Effector memory CD8-positive, alpha-beta T cell (primary cell): ENCODE data around the gene ATP8B4.
A peak's percentile ranks its signal among the peaks of the same experiment; 100 is the strongest.

Experiments
- ATAC-seq: fragments of 150-1000 bp; cut with Tn5 transposase; replicated peaks from 2 replicates; pipeline ENCODE4 v1.10.0; 2021; ENCODE audit warnings: mild to moderate bottlenecking, moderate library complexity
- DNase-seq, 3 experiments: peaks; one replicate each; pipeline ENCODE4 v3.0.0; 2021
- H3K27ac Mint-ChIP-seq, 2 donors: one replicate each; pipeline ENCODE4 v1.8.0; 2022; ENCODE audit warnings: mild to moderate bottlenecking in 2 of 2, mixed read lengths in 2 of 2, moderate library complexity in 2 of 2
- H3K27me3 Mint-ChIP-seq, 2 donors: one replicate each; pipeline ENCODE4 v1.8.0; 2022; ENCODE audit warnings: mixed read lengths in 2 of 2
- H3K36me3 Mint-ChIP-seq: one replicate; pipeline ENCODE4 v1.8.0; 2022; ENCODE audit warnings: mild to moderate bottlenecking, moderate library complexity, mixed read lengths; ENCODE audit not compliant: insufficient read depth
- H3K4me1 Mint-ChIP-seq, 2 donors: one replicate each; pipeline ENCODE4 v1.8.0; 2022; ENCODE audit warnings: low read depth in 2 of 2, mixed read lengths in 2 of 2
- H3K4me3 Mint-ChIP-seq, 2 donors: one replicate each; pipeline ENCODE4 v1.8.0; 2022; ENCODE audit warnings: mild to moderate bottlenecking in 2 of 2, mixed read lengths in 2 of 2, moderate library complexity in 2 of 2
- H3K9me3 Mint-ChIP-seq, 2 donors: one replicate each; pipeline ENCODE4 v1.8.0; 2022; ENCODE audit warnings: mixed read lengths in 2 of 2

Gene ATP8B4

DNA sequence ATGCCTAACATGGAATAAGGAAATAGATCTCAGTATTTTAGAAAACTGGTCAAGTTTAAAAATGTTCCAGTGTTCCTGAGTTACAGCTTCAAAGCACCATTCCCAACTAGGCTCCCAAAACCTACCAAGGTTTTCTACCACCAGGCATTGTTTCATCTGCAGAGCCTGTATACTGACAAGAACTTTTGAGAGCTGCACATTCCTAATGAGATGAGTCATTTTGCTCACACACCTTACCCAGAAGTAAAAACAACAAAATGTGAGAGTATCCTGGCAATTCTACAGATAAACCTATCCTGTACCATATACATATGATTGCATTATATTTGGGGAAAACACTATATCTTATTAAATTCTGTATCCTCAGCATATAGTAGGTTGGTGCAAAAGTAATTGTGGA lies 90.7 kb downstream of the ATP8B4 start:
- Mint-ChIP-seq H3K36me3 (no peaks in the 10 kb centered on the region), H3K27ac (no peak overlapping the region), H3K4me1 (no peaks in the 10 kb centered on the region), H3K27me3 (no peaks in the 10 kb centered on the region), H3K4me3 (no peak overlapping the region), H3K9me3 (no peaks in the 10 kb centered on the region)
- DNase-seq = no peak
- no peak for ATAC-seq

- DNase-seq (no peak), ATAC-seq (no peak)
- Mint-ChIP-seq H3K9me3 (no peaks in the 10 kb centered on the region), H3K4me3 (no peak overlapping the region), H3K27me3 (peaks cover 0 to 4% of the 10 kb centered on the region in 2 donors), H3K27ac (no peak overlapping the region), H3K4me1 (no peaks in the 10 kb centered on the region), H3K36me3 (no peaks in the 10 kb centered on the region)
Observed at GRCh38 chr15:50024281-50024680, 94.8 kb downstream of the ATP8B4 start.

DNA sequence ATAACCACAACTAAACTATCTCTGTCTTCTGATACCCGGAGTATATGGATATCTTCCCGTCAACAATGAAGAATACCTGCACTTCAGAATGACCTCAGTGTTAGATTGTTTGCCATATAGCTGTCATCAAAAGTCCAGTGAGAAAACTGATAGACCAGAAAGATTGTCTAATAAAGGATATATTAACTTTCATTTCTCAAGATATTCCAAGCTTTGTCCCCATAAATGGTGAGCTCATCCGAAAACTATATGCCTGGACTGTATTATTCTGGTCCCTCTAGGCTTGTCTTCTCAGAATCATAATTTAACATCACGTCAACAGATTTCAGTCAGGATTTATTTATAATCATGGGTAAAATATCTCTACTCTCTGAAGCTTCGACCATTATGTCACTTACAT lies 100.5 kb downstream of the ATP8B4 start:
- no peaks in the 10 kb centered on the region for H3K9me3 Mint-ChIP-seq
- ATAC-seq (no peak), DNase-seq (no peak)
- H3K36me3 Mint-ChIP-seq = no peaks in the 10 kb centered on the region
- H3K27ac Mint-ChIP-seq = no peak overlapping the region
- peaks cover 0 to 4% of the 10 kb centered on the region in 2 donors for H3K27me3 Mint-ChIP-seq
- no peak overlapping the region for H3K4me3 Mint-ChIP-seq
- no peaks in the 10 kb centered on the region for H3K4me1 Mint-ChIP-seq

DNA sequence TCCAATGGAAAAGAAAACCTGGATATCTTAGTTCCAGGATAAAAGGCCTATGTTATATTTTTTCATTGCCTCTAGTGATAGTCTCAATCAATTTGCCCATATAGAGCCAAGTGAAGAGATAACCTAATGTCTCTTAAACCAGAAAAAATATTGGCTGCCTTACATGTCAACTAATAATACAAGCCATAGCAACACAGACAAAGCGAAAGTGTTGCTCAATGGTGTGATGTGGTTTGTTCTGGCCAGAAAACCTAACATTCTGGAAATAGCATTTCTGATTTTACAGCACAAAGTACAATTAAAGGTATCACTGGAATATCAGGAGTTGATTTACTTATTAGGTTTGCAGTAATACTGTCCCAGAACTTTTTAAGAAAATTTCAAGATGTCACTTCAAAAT lies 101.5 kb downstream of the ATP8B4 start:
- Mint-ChIP-seq H3K4me3 (no peak overlapping the region), H3K9me3 (no peaks in the 10 kb centered on the region), H3K27ac (no peak overlapping the region), H3K27me3 (peaks cover 0 to 4% of the 10 kb centered on the region in 2 donors), H3K4me1 (no peaks in the 10 kb centered on the region), H3K36me3 (no peaks in the 10 kb centered on the region)
- ATAC-seq (no peak), DNase-seq (no peak)

DNA sequence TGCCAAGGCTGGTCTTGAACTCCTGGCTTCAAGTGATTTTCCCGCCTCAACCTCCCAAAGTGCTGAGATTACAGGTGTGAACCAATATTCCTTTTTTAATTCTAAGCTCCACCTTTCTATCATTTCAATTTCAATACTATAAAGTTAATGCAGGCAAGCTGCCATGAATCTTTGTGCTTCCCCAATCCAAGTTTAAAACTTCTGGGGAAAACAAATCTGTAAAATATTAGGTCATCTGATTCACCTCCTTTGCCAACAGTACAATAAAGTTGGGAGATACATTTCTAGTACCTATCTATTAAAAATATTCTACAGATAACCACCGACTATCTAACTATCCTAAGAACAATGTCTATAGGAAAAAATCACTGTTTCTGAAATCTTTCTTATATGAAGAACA lies 102.1 kb downstream of the ATP8B4 start:
- H3K4me3 Mint-ChIP-seq = no peak overlapping the region
- DNase-seq = no peak
- ATAC-seq = no peak
- H3K4me1 Mint-ChIP-seq = no peaks in the 10 kb centered on the region
- H3K9me3 Mint-ChIP-seq = no peaks in the 10 kb centered on the region
- H3K36me3 Mint-ChIP-seq = no peaks in the 10 kb centered on the region
- peaks cover 0 to 4% of the 10 kb centered on the region in 2 donors for H3K27me3 Mint-ChIP-seq
- no peak overlapping the region for H3K27ac Mint-ChIP-seq

GRCh38 chr15:50012790-50013189 lies 106.2 kb downstream of the ATP8B4 start:
- Mint-ChIP-seq H3K9me3 (no peaks in the 10 kb centered on the region), H3K27ac (no peak overlapping the region), H3K4me3 (no peak overlapping the region), H3K4me1 (no peaks in the 10 kb centered on the region), H3K27me3 (no peaks in the 10 kb centered on the region), H3K36me3 (no peaks in the 10 kb centered on the region)
- ATAC-seq (no peak), DNase-seq (no peak)

- H3K4me1 Mint-ChIP-seq = no peaks in the 10 kb centered on the region
- DNase-seq (no peak), ATAC-seq (no peak)
- H3K27ac Mint-ChIP-seq = no peak overlapping the region
- no peaks in the 10 kb centered on the region for H3K9me3 Mint-ChIP-seq
- no peaks in the 10 kb centered on the region for H3K36me3 Mint-ChIP-seq
- H3K4me3 Mint-ChIP-seq = no peak overlapping the region
- no peaks in the 10 kb centered on the region for H3K27me3 Mint-ChIP-seq
Observed at GRCh38 chr15:50009634-50010033, 109.4 kb downstream of the ATP8B4 start.

DNA sequence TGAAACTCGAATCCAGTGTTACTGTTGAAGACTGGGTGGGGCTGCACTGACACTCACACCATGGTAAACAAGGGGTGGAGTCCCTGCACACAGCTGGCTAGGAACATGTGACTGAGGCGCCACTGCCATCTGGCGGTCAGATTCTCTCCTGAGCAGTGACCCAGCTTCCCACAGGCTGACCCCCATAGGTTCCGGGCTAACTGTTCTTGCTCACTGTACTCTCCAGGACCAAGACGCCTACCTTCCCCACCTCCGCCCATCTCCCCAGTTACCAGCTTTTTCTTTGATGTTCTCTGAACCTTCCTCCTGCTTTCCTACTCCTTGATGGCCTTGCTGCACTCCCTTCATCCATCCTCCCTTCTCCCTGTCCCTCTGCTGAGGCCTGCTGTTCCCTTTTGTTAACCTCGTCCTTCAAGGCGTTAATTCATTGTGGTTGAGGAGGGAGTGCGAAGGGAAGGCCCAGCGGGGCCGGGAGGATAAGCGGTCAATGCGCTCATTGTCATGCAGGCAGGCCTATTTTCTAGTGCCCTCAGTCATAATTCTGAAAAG lies 115.2 kb downstream of the ATP8B4 start:
- DNase-seq = peak; percentile 56 to 63 (median 60)
- H3K4me1 Mint-ChIP-seq = peaks cover 7 to 8% of the 10 kb centered on the region in 2 donors
- peak overlapping the region; percentile 48 to 89 for H3K27ac Mint-ChIP-seq
- no peaks in the 10 kb centered on the region for H3K27me3 Mint-ChIP-seq
- no peaks in the 10 kb centered on the region for H3K36me3 Mint-ChIP-seq
- H3K9me3 Mint-ChIP-seq = no peaks in the 10 kb centered on the region
- ATAC-seq = peak; percentile 99
- H3K4me3 Mint-ChIP-seq = peak overlapping the region in 1 of 2 donors; percentile 40

DNA sequence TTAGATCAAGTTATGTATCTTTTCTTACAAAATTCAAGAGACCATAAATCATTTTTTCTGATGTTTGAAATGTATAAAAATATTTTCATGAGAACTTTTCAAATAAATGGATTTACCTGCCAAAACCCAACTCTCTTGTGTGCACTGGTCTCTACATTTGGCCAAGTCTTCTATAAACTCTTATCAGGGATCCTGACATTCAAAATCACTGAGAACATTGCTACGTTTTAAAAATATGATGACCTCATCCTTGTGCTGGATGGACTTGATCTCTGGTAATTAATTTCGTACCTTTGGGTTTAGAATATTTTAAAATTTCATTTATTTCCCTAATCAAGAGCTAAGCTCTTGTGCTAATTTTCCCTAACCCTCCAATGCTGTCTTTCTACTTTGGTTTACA lies 127.4 kb downstream of the ATP8B4 start:
- Mint-ChIP-seq H3K4me3 (no peak overlapping the region), H3K27ac (no peak overlapping the region), H3K27me3 (no peaks in the 10 kb centered on the region), H3K9me3 (no peaks in the 10 kb centered on the region), H3K36me3 (no peaks in the 10 kb centered on the region), H3K4me1 (no peaks in the 10 kb centered on the region)
- DNase-seq (no peak), ATAC-seq (no peak)

DNA sequence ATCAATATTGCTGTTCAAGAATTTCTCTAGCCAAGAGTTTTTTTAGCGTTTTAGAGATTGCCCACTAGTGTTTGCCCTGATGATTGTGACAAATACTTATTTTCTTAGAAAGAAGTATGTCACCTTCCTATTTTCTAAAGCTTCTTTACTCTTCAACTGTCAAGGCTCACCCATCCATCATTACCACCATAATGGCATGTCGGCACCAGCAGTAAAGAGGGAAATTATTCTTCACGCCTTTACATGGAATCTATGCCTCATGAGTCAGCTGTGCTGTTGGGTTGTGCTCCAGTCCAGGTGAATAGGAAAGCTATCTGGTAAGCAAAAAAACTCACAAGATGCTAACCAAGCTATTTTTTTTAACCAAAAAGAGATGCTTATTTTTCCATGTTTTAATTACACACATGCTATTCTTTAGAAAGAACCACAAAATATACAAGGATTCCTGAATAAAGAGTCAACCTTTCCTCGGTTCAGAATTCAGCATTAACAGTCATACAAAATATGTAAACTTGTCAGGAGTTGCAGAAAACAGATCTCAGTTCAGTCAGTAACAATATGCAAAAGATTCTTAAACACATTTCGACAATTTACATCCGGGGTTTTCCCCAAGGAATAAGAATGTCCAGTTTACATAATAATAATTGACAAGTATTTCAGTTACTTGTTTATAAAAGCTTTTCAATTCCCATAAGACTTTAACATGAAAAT lies 128.0 kb downstream of the ATP8B4 start:
- no peak for ATAC-seq
- no peaks in the 10 kb centered on the region for H3K9me3 Mint-ChIP-seq
- no peaks in the 10 kb centered on the region for H3K36me3 Mint-ChIP-seq

GRCh38 chr15:49989498-49989897 lies 129.5 kb downstream of the ATP8B4 start:
- Mint-ChIP-seq H3K27ac (peak overlapping the region in 1 of 2 donors; percentile 23), H3K9me3 (no peaks in the 10 kb centered on the region), H3K4me1 (no peaks in the 10 kb centered on the region), H3K4me3 (no peak overlapping the region), H3K36me3 (no peaks in the 10 kb centered on the region), H3K27me3 (no peaks in the 10 kb centered on the region)
- DNase-seq (no peak), ATAC-seq (no peak)

More for the DNA sequence above, 128.0 kb downstream of the ATP8B4 start:
- no peak for DNase-seq
- no peak overlapping the region for H3K27ac Mint-ChIP-seq
- no peaks in the 10 kb centered on the region for H3K4me1 Mint-ChIP-seq
- no peaks in the 10 kb centered on the region for H3K27me3 Mint-ChIP-seq
- H3K4me3 Mint-ChIP-seq = no peak overlapping the region

DNA sequence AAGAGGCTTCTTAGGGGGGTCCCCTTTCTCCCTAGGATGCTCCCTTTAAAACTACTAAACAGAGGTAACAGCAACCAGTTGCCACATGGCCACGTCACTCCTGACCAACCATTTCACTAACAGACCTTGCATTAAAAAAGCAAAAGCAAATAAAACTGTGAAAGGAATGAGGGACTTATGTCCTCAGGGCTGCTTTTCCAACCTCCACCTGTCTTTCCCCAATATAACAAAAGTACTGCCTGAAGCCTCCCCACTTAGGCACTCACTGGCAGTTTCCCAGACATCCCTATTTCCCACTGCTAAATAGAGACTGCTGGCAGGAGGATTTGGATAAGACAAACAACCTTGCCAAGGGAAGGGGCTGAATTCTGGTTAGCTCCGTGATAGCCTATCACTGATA lies 130.3 kb downstream of the ATP8B4 start:
- Mint-ChIP-seq H3K36me3 (no peaks in the 10 kb centered on the region), H3K4me1 (no peaks in the 10 kb centered on the region), H3K27me3 (no peaks in the 10 kb centered on the region), H3K9me3 (no peaks in the 10 kb centered on the region), H3K27ac (no peak overlapping the region), H3K4me3 (no peak overlapping the region)
- ATAC-seq (no peak), DNase-seq (no peak)

GRCh38 chr15:49987896-49988295 lies 131.1 kb downstream of the ATP8B4 start:
- no peak overlapping the region for H3K27ac Mint-ChIP-seq
- no peaks in the 10 kb centered on the region for H3K27me3 Mint-ChIP-seq
- H3K4me3 Mint-ChIP-seq = no peak overlapping the region
- ATAC-seq (no peak), DNase-seq (no peak)
- H3K9me3 Mint-ChIP-seq = no peaks in the 10 kb centered on the region
- H3K36me3 Mint-ChIP-seq = no peaks in the 10 kb centered on the region
- no peaks in the 10 kb centered on the region for H3K4me1 Mint-ChIP-seq

DNA sequence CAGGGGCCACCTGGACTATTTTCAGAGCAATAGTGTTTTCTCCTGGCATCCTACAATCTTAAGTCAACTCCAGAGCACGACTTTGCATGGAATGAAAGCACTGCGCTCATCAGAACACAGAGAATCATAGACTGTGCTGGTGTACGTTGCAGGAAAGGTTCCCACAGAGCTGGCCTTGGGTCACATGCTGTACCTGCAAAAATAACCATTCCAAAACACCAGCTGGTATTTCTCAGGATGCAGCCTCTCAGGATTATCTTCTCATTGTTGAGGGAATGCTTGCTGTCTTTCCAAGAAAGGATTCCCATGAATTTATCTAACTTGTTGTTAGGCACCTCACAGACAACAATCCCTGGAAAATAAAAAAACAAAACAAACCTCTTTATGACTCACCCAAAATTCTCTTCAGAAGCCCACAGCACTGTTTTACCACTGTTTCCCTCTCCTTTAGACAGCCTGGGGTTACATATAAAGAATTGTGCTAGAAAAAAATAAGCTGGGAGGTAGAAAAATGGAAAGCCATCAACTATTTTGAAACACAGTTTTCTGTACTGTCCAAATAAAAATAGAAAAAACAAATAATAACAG lies 131.7 kb downstream of the ATP8B4 start:
- Mint-ChIP-seq H3K36me3 (no peaks in the 10 kb centered on the region), H3K4me3 (no peak overlapping the region), H3K27ac (no peak overlapping the region), H3K4me1 (no peaks in the 10 kb centered on the region), H3K9me3 (no peaks in the 10 kb centered on the region), H3K27me3 (no peaks in the 10 kb centered on the region)
- ATAC-seq (no peak), DNase-seq (no peak)
